H1 (cell line): ENCODE results near the gene SUGP2. TPM values are rescaled to one million over a fixed set of nuclear protein-coding genes. Genes with fewer than 3 reads are reported as not detected.

Source experiments
- CTCF ChIA-PET: fragments of 300-600 bp; sonication (Branson Sonifier 250); formaldehyde crosslinking; loops from one replicate; lab custom pipeline; 2021; ENCODE audit not compliant: partially characterized antibody; lab: Charles Lee
- POLR2A ChIA-PET: fragments of 300-600 bp; sonication (Branson Sonifier 250); formaldehyde crosslinking; loops from one replicate; lab custom pipeline; 2021; ENCODE audit warnings: inconsistent platforms; ENCODE audit not compliant: partially characterized antibody; lab: Charles Lee
- DNase-seq, 2 experiments: peaks; one replicate each; pipeline versions ENCODE4 v3.0.0 to v3.0.0-alpha.2; 2010 to 2022; ENCODE audit warnings: low spot score in 2 of 2, low read depth in 1 of 2, mixed read lengths in 1 of 2
- FAIRE-seq: peaks from 2 replicates; lab custom pipeline; 2011; peaks lifted over from hg19 to GRCh38; lab: Jason Lieb, UNC
- H2AFZ ChIP-seq: 2 replicates; pipeline ENCODE4 v1.8.1; 2012; ENCODE audit warnings: low read length, inconsistent platforms
- H2AK5ac ChIP-seq: 2 replicates; pipeline ENCODE4 v1.6.1; 2013; ENCODE audit warnings: low read depth, low read length
- H2BK120ac ChIP-seq: replicated peaks from 2 replicates; pipeline ENCODE3; 2013; ENCODE audit warnings: low read depth, low read length, inconsistent platforms
- H2BK12ac ChIP-seq: 2 replicates; pipeline ENCODE4 v1.6.1; 2013; ENCODE audit warnings: low read depth, low read length
- H2BK15ac ChIP-seq: 2 replicates; pipeline ENCODE4 v1.6.1; 2013; ENCODE audit warnings: low read length
- H2BK20ac ChIP-seq: 2 replicates; pipeline ENCODE4 v1.6.1; 2013; ENCODE audit warnings: low read length
- H2BK5ac ChIP-seq: 2 replicates; pipeline ENCODE4 v1.6.1; 2013; ENCODE audit warnings: low read depth, low read length
- H3K14ac ChIP-seq: 2 replicates; pipeline ENCODE4 v1.6.1; 2013; ENCODE audit warnings: inconsistent platforms; ENCODE audit not compliant: insufficient read length
- H3K18ac ChIP-seq: 2 replicates; pipeline ENCODE4 v1.6.1; 2013; ENCODE audit warnings: low read length; ENCODE audit errors: extremely low read depth
- H3K23ac ChIP-seq: 2 replicates; pipeline ENCODE4 v1.6.1; 2013; ENCODE audit warnings: inconsistent platforms; ENCODE audit not compliant: insufficient read length
- H3K23me2 ChIP-seq: 2 replicates; pipeline ENCODE4 v1.6.1; 2013; ENCODE audit warnings: low read depth, low read length
- H3K27ac ChIP-seq: 2 replicates; pipeline ENCODE4 v1.6.1; 2011; ENCODE audit warnings: low read depth, low read length, inconsistent platforms
- H3K27me3 ChIP-seq, 4 experiments: replicated peaks in 1 of 4; 1 replicate in 1 of 4; 2 replicates in 3 of 4; pipeline versions ENCODE4 v1.6.1 to v1.8.1; 2011 to 2013; ENCODE audit warnings: low read length in 3 of 4, mild to moderate bottlenecking in 3 of 4, inconsistent platforms in 2 of 4, mixed read lengths in 2 of 4, moderate library complexity in 1 of 4; ENCODE audit not compliant: control insufficient read depth in 3 of 4, insufficient read depth in 3 of 4; ENCODE audit errors: extremely low read depth in 1 of 4
- H3K36me3 ChIP-seq, 4 experiments: 2 replicates each; pipeline versions ENCODE4 v1.6.1 to v1.8.1; 2011 to 2013; ENCODE audit warnings: mild to moderate bottlenecking in 4 of 4, low read length in 3 of 4, moderate library complexity in 2 of 4, control low read depth in 1 of 4, inconsistent platforms in 1 of 4; ENCODE audit not compliant: insufficient read depth in 4 of 4, control insufficient read depth in 2 of 4
- H3K4ac ChIP-seq: replicated peaks from 2 replicates; pipeline ENCODE3; 2013; ENCODE audit warnings: low read length, low read depth, mixed read lengths, inconsistent platforms; ENCODE audit not compliant: insufficient read length
- H3K4me1 ChIP-seq, 4 experiments: replicated peaks in 1 of 4; 1 replicate in 1 of 4; 2 replicates in 3 of 4; pipeline versions ENCODE4 v1.6.1 to v1.8.1; 2011 to 2013; ENCODE audit warnings: low read length in 3 of 4, inconsistent platforms in 2 of 4, mixed read lengths in 1 of 4; ENCODE audit not compliant: insufficient read depth in 4 of 4, control insufficient read depth in 3 of 4
- H3K4me2 ChIP-seq, 2 experiments: 2 replicates each; pipeline versions ENCODE4 v1.6.1 to v1.8.1; 2011 to 2013; ENCODE audit warnings: low read depth in 2 of 2, low read length in 2 of 2, control low read depth in 1 of 2, inconsistent platforms in 1 of 2, mild to moderate bottlenecking in 1 of 2; ENCODE audit not compliant: insufficient read depth in 1 of 2
- H3K4me3 ChIP-seq, 4 experiments: fragments of 200-600, 300-600 bp in 1 of 4; sonication (generic), shearing (Covaris generic), sonication (Bioruptor Twin) in 1 of 4; 2 replicates each; pipeline versions ENCODE4 v1.5.1 to v1.8.1; 2011 to 2016; ENCODE audit warnings: low read length in 4 of 4, low read depth in 3 of 4, control low read depth in 2 of 4, inconsistent platforms in 2 of 4, mild to moderate bottlenecking in 2 of 4, mixed read lengths in 1 of 4, moderate library complexity in 1 of 4; ENCODE audit not compliant: insufficient read depth in 2 of 4; ENCODE audit errors: extremely low read depth in 1 of 4
- H3K56ac ChIP-seq: replicated peaks from 2 replicates; pipeline ENCODE3; 2013; ENCODE audit warnings: low read depth, mild to moderate bottlenecking, mixed read lengths, low read length, inconsistent platforms; ENCODE audit not compliant: insufficient read length
- H3K79me1 ChIP-seq: 2 replicates; pipeline ENCODE4 v1.6.1; 2013; ENCODE audit warnings: low read depth, low read length, control low read depth
- H3K79me2 ChIP-seq, 2 experiments: 2 replicates each; pipeline versions ENCODE4 v1.6.1 to v1.8.1; 2012 to 2013; ENCODE audit warnings: low read length in 2 of 2, mild to moderate bottlenecking in 2 of 2, inconsistent platforms in 1 of 2; ENCODE audit not compliant: insufficient read depth in 2 of 2, control insufficient read depth in 1 of 2
- H3K9ac ChIP-seq, 4 experiments: replicated peaks in 1 of 4; 1 replicate in 1 of 4; 2 replicates in 3 of 4; pipeline versions ENCODE4 v1.6.1 to v1.8.1; 2011 to 2013; ENCODE audit warnings: low read depth in 3 of 4, low read length in 3 of 4, control low read depth in 2 of 4, mild to moderate bottlenecking in 2 of 4, moderate library complexity in 2 of 4, inconsistent platforms in 1 of 4; ENCODE audit errors: extremely low read depth in 1 of 4
- H3K9me3 ChIP-seq, 2 experiments: 2 replicates each; pipeline versions ENCODE4 v1.6.1 to v1.8.1; 2012 to 2013; ENCODE audit warnings: mild to moderate bottlenecking in 2 of 2, moderate library complexity in 2 of 2, control low read depth in 1 of 2, inconsistent platforms in 1 of 2, low read depth in 1 of 2, low read length in 1 of 2, mixed read lengths in 1 of 2; ENCODE audit not compliant: insufficient read depth in 2 of 2
- H4K20me1 ChIP-seq, 2 experiments: replicated peaks in 1 of 2; 2 replicates each; pipeline versions ENCODE3 to v1.8.1; 2011 to 2013; ENCODE audit warnings: inconsistent platforms in 2 of 2, low read length in 2 of 2, mild to moderate bottlenecking in 1 of 2; ENCODE audit not compliant: insufficient read depth in 2 of 2, control insufficient read depth in 1 of 2
- H4K5ac ChIP-seq: 2 replicates; pipeline ENCODE4 v1.6.1; 2013; ENCODE audit warnings: low read length, low read depth, mixed read lengths, inconsistent platforms; ENCODE audit not compliant: insufficient read length
- H4K8ac ChIP-seq: 2 replicates; pipeline ENCODE4 v1.8.0; 2013; ENCODE audit warnings: mild to moderate bottlenecking, moderate library complexity, low read length, inconsistent platforms; ENCODE audit not compliant: insufficient read depth; ENCODE audit errors: extremely low read depth
- H4K91ac ChIP-seq: replicated peaks from 2 replicates; pipeline ENCODE3; 2013; ENCODE audit warnings: low read length, mixed read lengths, inconsistent platforms; ENCODE audit not compliant: insufficient read length
- CEBPB ChIP-seq: IDR thresholded peaks from 2 replicates; pipeline ENCODE4 v1.6.1; 2012; ENCODE audit warnings: low read depth, low read length
- GABPA ChIP-seq: IDR thresholded peaks from 2 replicates; pipeline ENCODE4 v1.6.1; 2011; ENCODE audit warnings: mild to moderate bottlenecking, low read length, moderate library complexity, borderline replicate concordance; ENCODE audit not compliant: insufficient read depth
- POLR2AphosphoS5 ChIP-seq: IDR thresholded peaks from 2 replicates; pipeline ENCODE4 v1.6.1; 2011; ENCODE audit warnings: low read depth, low read length
- RNF2 ChIP-seq: fragments of 200-900, 300-1000 bp; sonication (generic); IDR thresholded peaks from 2 replicates; pipeline ENCODE4 v1.7.1; 2016; ENCODE audit warnings: borderline replicate concordance, low read depth, mild to moderate bottlenecking, antibody characterized with exemption, low read length; ENCODE audit not compliant: poor library complexity, severe bottlenecking; ENCODE audit errors: missing control alignments
- SUZ12 ChIP-seq: fragments of 200-600 bp; sonication (generic); IDR thresholded peaks from 2 replicates; pipeline ENCODE4 v1.6.1; 2012; ENCODE audit warnings: mild to moderate bottlenecking, inconsistent platforms, low read length, moderate library complexity, mixed read lengths
- TEAD4 ChIP-seq: IDR thresholded peaks from 2 replicates; pipeline ENCODE4 v1.6.1; 2012; ENCODE audit warnings: low read depth, low read length, inconsistent platforms, mixed read lengths
- YY1 ChIP-seq: IDR thresholded peaks from 2 replicates; pipeline ENCODE4 v1.6.1; 2011; ENCODE audit warnings: low read depth, mild to moderate bottlenecking, low read length
- WGBS, 2 experiments: shearing (Covaris generic) in 1 of 2; methylation state at CpG; one replicate each; pipeline versions ENCODE4 v1.1.6 to v1.1.7; 2013 to 2015; ENCODE audit warnings: low lambda C conversion rate in 2 of 2, mixed read lengths in 2 of 2, inconsistent platforms in 1 of 2, low coverage in 1 of 2, missing lambda C conversion rate in 1 of 2; ENCODE audit not compliant: insufficient replicate concordance in 2 of 2, insufficient coverage in 1 of 2, insufficient read length in 1 of 2; ENCODE audit errors: extremely low coverage in 1 of 2, missing lambda C conversion rate in 1 of 2; 5-methylcytosine and 5-hydroxymethylcytosine counted together
- polyA plus RNA-seq, 7 experiments: library from polyadenylated mRNA; depleted of rRNA in 3 of 7; stranded (reverse) in 5 of 7; unstranded in 2 of 7; fragments of >200 nt in 5 of 7; fragments of 200-250 nt in 2 of 7; gene quantifications; 1 replicate in 5 of 7; 2 replicates in 1 of 7; 4 replicates in 1 of 7; pipeline versions ENCODE4 v1.2.1 to v1.2.3, GENCODE V29; 2011 to 2013; ENCODE audit warnings: missing spikeins in 2 of 7, mixed read lengths in 2 of 7
- total RNA-seq: library from RNA; stranded (reverse); fragmentation: NEBNext Ultra II Directional; extraction: Animal tissue kit (Norgen Biotek cat#: 25700); gene quantifications from 2 replicates; pipeline ENCODE4 v1.2.1, GENCODE V29; 2021
- TF ChIP-seq, protein P1 (sequence below), 3 experiments: IDR thresholded peaks; 1 replicate in 2 of 3; 2 replicates in 1 of 3; pipeline versions ENCODE4 v1.5.1 to v1.6.1; 2011; ENCODE audit warnings: low read length in 3 of 3, mild to moderate bottlenecking in 3 of 3, inconsistent platforms in 2 of 3, low read depth in 1 of 3, moderate library complexity in 1 of 3; ENCODE audit not compliant: insufficient read depth in 1 of 3; ENCODE audit errors: control extremely low read depth in 1 of 3

Gene SUGP2
- total and polyA plus RNA-seq, 2 of the 8 experiments (the other 6 are each of a cell fraction or from before 2014, with no cell fraction given) = 57.7 to 114 TPM

DNA sequence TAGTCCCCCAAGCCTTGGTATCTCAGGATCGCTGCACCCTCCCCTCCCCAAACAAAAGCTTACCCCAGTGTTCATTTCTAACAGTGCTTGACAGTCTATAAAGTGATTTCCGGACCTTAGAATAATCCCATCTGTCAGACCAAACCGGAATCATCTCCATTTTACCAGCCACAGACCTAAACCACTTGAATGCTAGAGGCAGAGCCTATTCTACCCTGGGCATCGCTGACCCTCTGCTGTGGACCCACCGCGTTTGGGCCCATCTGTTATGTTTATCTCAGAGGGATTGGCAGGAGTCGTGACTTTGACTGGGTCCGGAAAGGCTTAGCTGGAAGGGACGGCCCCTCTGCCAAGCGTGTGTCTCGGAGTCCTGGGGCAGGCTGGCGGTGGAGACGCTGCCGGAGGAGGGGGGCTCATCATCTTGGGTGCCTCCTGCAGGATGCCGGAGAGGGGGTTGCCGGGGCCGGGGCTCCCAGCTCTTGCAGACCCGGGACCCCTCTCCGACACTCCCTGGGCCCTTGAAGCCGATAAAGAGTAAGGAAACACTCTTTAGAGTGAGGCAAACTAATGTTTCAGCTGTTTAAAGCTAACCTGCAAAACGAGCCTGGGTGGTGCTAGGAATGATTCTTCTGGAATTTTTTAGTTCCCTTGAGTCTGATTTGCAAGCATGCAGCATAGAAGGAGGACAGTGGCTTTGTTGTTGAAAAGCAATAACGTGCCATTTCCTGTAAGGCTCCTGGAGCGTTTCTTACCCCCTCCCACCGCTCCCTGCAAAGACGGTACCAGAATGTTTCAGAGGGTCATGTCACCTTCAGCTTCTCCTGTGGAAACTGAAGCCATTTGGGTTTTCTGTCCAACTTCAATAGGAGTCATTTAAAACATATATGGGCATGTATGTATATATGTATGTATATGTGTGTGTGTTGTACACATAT lies 31.8 kb upstream of the SUGP2 start:
- H2BK15ac ChIP-seq = no peak overlapping the region
- no peak for DNase-seq
- no peak overlapping the region for H3K18ac ChIP-seq
- H3K4me2 ChIP-seq = peak overlapping the region; percentile 72 to 92; a peak in 3 of 4 replicates
- WGBS, 2 experiments = 52% methylated on average over 25 of the region's 25 CpGs; no CpG with 5 or more reads in 1 of the 2 experiments
- no peak overlapping the region for H2BK5ac ChIP-seq
- H3K56ac ChIP-seq = no peak overlapping the region
- peaks cover 2 to 3% of the 10 kb centered on the region in 2 experiments for H4K20me1 ChIP-seq
- H2AK5ac ChIP-seq = no peak overlapping the region
- no peak overlapping the region for H4K5ac ChIP-seq
- H2BK120ac ChIP-seq = no peak overlapping the region
- H2AFZ ChIP-seq = no peak overlapping the region
- peaks cover 0 to 45% (median 34%) of the 10 kb centered on the region in 4 experiments; a peak in 6 of 7 replicates for H3K27me3 ChIP-seq
- POLR2A ChIA-PET = interaction anchor here (1.1 to 5.1 kb wide), 3 partner anchors 23 to 51 kb away, joined by 4 to 31 read pairs (median 5); no protein-coding TSS in a partner anchor
- H2BK20ac ChIP-seq = no peak overlapping the region
- peaks cover 0 to 7% (median 5%) of the 10 kb centered on the region in 4 experiments; a peak in 5 of 7 replicates for H3K4me1 ChIP-seq
- H3K9ac ChIP-seq = no peak overlapping the region
- no peaks in the 10 kb centered on the region for H3K36me3 ChIP-seq
- H3K27ac ChIP-seq = no peak overlapping the region
- H3K23ac ChIP-seq = no peak overlapping the region
- no peak overlapping the region for H4K8ac ChIP-seq
- no peaks in the 10 kb centered on the region for H3K9me3 ChIP-seq
- no peaks in the 10 kb centered on the region for H3K79me1 ChIP-seq
- peaks cover 6% of the 10 kb centered on the region for H3K23me2 ChIP-seq
- H4K91ac ChIP-seq = no peak overlapping the region
- H2BK12ac ChIP-seq = no peak overlapping the region
- no peak for FAIRE-seq
- CTCF ChIA-PET = interaction anchor here (0.9 to 5.0 kb wide), 7 partner anchors 12 to 109 kb away, joined by 3 to 29 read pairs (median 4); no protein-coding TSS in a partner anchor
- H3K4me3 ChIP-seq = peak overlapping the region in 1 of 4 experiments; percentile 59; a peak in 2 of 8 replicates
- H3K4ac ChIP-seq = no peak overlapping the region
- H3K14ac ChIP-seq = no peak overlapping the region
- H3K79me2 ChIP-seq = no peaks in the 10 kb centered on the region
- TF ChIP-seq YY1 = no peak
- no peak for TF ChIP-seq POLR2AphosphoS5
- no peak for TF ChIP-seq TEAD4
- no peak for TF ChIP-seq CEBPB
- TF ChIP-seq RNF2 = no peak
- TF ChIP-seq, protein P1, sequence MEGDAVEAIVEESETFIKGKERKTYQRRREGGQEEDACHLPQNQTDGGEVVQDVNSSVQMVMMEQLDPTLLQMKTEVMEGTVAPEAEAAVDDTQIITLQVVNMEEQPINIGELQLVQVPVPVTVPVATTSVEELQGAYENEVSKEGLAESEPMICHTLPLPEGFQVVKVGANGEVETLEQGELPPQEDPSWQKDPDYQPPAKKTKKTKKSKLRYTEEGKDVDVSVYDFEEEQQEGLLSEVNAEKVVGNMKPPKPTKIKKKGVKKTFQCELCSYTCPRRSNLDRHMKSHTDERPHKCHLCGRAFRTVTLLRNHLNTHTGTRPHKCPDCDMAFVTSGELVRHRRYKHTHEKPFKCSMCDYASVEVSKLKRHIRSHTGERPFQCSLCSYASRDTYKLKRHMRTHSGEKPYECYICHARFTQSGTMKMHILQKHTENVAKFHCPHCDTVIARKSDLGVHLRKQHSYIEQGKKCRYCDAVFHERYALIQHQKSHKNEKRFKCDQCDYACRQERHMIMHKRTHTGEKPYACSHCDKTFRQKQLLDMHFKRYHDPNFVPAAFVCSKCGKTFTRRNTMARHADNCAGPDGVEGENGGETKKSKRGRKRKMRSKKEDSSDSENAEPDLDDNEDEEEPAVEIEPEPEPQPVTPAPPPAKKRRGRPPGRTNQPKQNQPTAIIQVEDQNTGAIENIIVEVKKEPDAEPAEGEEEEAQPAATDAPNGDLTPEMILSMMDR (IDR thresholded peaks at IDR 0.05; ENCODE audit: control extremely low read depth in 1 of 3, insufficient read depth in 1 of 3, low read depth in 1 of 3, low read length in 3 of 3) = no peak
- no peak for TF ChIP-seq SUZ12
- TF ChIP-seq GABPA = no peak
